GM12864 (cell line): ENCODE data around the gene MAPK13.
"Not testable (repeated sequence)": the region's sequence is repeated elsewhere in the genome, so short reads cannot be mapped to it uniquely, and the experiment has no call there.

ENCODE experiments used
- DNase-seq: peaks from one replicate; pipeline ENCODE4 v3.0.0-alpha.2; 2011; ENCODE audit warnings: low read depth
- H3K4me3 ChIP-seq: 2 replicates; pipeline ENCODE4 v1.5.1; 2011; ENCODE audit warnings: mild to moderate bottlenecking, low read depth, low read length, control low read depth
- TF ChIP-seq, protein P1 (sequence below): IDR thresholded peaks from 2 replicates; pipeline ENCODE4 v1.5.1; 2011; ENCODE audit warnings: low read depth, mild to moderate bottlenecking, moderate library complexity, low read length, control low read depth, inconsistent platforms; ENCODE audit errors: missing control alignments

The MAPK13 gene

DNA sequence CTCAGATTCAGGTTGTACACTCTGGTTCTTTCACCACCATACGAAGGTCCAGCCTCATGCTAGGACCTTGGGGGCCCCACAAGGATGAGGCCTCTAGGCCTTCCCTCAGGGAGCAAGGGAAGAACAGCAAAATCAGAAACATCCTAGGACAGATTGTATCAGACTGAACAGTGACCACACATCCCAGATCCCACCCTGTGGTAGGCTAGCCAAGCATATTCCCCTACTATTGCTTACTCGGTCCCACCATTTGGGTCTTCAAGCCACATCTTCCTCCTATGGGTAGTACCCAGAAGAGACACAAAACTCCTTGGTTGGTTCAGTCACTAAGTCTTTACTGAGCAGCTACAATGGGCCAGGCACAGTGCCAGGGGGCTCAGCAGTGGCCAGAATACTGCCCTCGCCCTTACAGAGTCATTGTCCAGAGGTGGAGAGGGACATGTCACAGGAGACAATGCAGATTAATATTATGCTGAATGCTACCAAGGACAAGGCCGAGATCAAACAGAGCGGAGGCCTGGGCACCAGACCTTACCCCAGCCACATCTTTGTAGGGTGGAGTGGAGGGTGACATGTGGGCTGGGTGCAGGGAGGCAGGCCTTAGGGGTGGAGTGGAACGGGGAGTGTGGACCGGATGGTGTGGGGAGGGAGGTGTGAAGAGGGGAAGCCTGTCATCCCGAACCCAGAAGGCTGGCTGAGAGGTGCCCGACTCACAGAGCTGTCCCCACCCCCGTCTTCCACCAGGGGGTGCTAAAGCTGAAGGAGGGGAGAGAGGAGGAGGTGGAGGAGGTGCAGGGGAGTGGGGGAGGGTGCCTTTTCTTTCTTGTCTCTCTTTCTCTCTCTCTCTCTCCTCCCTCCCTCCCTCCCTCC is 6.8 kb upstream of the MAPK13 start:
- H3K4me3 ChIP-seq, result no peak overlapping the region
- TF ChIP-seq, protein P1, sequence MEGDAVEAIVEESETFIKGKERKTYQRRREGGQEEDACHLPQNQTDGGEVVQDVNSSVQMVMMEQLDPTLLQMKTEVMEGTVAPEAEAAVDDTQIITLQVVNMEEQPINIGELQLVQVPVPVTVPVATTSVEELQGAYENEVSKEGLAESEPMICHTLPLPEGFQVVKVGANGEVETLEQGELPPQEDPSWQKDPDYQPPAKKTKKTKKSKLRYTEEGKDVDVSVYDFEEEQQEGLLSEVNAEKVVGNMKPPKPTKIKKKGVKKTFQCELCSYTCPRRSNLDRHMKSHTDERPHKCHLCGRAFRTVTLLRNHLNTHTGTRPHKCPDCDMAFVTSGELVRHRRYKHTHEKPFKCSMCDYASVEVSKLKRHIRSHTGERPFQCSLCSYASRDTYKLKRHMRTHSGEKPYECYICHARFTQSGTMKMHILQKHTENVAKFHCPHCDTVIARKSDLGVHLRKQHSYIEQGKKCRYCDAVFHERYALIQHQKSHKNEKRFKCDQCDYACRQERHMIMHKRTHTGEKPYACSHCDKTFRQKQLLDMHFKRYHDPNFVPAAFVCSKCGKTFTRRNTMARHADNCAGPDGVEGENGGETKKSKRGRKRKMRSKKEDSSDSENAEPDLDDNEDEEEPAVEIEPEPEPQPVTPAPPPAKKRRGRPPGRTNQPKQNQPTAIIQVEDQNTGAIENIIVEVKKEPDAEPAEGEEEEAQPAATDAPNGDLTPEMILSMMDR, result peak; percentile 88
- peak; percentile 50 for DNase-seq

DNA sequence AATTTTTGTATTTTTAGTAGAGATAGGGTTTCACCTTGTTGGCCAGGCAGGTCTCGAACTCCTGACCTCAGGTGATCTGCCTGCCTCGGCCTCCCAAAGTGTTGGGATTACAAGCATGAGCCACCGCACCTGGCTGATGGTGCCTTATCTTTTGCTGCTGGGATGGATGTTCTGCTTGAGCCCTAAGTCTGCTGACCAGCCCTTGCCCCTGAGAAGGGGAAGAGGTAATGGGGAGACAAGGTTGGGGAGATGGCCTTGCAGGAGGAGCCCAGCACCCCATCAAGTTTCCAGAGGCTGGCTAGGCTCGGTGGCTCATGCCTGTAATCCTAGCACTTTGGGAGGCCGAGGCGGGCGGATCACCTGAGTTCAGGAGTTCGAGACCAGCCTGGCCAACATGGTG is 6.0 kb upstream of the MAPK13 start:
- not testable (repeated sequence) for DNase-seq, H3K4me3 ChIP-seq

DNA sequence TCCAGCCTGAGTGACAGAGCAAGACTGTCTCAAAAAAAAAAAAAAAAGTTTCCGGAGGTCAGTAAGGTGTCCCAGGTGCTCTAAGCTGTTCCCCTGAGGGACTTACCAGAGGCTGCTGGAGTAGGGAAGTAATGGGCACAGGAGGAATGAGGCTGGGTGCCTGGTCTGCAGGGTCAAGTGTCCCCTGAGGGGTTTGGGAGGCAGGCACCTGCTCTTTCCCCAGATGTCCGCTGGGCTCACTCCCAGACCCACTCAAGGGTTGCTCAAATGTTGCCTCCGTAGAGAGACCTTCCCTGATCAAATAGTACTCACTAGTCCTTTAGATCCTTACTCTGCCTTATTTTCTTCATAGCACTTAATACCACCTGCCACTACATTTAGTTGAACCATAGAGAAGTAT is 5.4 kb upstream of the MAPK13 start:
- DNase-seq, result no peak
- TF ChIP-seq, protein P1, result no peak
- no peak overlapping the region for H3K4me3 ChIP-seq

DNA sequence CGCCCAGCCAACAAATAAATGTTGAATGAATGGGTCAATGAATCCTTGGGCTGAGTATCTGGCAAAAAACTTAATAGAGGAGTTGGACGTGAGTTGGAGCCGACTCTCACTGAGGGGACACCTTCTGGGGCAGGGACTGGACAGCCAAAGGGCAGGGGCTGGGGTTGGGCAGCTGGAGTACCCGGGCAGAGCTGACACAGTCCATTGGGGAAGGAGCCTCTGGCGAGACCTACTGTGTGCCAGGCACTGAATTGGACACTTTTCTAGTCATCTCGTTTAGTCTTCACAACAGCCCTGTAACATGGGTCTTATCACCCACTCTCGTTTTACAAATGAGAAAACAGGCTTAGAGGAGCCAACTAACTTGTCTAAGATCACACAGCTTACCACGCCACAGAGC is 4.7 kb upstream of the MAPK13 start:
- TF ChIP-seq, protein P1, result no peak
- DNase-seq, result no peak
- no peak overlapping the region for H3K4me3 ChIP-seq

DNA sequence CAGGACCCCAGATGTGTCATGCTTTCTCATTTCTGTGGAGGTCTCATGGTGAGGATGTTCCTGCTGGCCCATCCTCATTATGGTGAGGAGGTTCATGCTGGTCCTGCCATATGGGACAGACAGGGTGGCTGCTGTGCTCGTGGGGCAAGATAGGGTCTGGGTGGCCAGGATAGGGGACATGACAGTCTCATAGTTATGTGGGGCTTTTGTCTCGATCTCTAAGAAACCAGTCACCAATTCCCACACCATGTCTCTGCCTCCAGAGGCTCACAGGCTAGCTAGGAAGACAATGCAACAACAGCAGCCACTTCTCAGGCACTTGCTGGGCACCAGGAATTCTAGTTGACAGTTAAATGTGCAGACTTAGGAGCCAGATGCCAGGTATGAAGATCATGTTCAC is 4.2 kb upstream of the MAPK13 start:
- DNase-seq, result no peak
- H3K4me3 ChIP-seq, result no peak overlapping the region
- TF ChIP-seq, protein P1, result no peak

DNA sequence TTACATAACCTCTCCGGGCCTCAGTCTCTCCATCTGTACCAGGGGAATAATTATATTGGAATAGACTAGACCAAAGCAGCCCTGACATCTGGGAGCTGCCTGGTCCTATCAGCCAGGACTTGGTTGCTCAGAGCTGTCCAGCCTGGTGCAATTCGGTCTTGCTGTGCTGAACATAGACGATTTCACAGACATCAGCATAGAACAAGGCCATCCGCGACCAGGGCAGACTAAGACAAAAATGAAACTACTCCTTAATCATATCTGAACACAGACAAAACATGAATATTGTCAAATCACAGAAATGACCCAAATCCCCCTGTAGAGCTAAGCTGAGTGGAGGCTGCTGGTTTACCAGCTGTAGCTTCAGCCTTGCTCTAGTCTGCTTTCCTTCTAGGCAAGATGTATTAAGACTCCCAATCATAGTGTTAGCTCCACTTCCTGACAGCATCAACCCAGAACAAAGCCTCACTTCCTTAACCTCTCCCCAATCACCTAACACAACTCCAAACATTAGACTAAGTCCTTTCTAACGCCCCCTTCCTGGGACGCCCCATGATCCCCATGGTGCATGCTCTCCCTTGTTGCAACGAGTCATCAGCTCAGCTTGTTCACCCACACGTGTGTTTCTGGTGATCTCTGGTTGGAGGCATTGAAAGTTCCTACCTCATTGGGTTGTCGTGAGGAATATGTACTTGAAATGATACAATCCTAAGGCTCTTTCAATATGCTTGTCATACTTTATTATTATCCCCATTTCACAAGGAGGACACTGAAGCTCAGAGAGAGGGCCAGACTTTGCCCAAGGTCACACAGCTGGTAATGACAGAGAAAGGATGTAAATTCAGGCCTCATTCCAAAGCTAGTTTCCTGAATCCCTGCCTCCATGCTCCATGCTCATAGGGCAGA is 3.5 kb upstream of the MAPK13 start:
- TF ChIP-seq, protein P1, result no peak
- H3K4me3 ChIP-seq, result no peak overlapping the region
- no peak for DNase-seq

DNA sequence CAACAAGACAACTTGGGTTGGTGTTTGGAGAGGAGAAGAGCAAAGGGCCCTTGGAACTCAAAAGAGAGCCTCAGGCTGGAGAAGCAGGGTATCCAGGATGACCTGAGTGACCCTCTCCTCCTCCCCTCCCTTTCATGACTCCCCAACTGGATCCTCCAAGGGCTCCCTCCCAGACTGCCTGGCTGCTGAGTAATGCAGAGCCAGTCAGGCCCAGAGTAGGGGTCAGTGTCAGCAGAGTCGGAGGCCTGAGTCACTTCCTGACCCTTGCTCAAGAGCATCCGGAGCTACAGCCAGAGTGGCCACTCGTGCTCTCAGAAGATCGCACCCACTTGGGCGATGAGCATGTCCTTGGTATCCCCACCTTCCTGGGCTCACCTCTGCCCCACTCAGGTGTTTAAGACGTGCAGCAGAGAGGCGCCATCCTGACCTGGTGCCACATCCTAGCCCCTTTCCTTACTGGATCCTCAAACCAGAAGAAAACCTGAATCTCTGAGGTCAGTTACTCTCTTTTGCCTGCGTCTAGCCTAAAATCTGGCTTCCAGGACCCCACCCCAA is 2.8 kb upstream of the MAPK13 start:
- TF ChIP-seq, protein P1, result no peak
- no peak for DNase-seq
- H3K4me3 ChIP-seq, result no peak overlapping the region
